GM10248 (cell line): ENCODE data around the gene IRF2BP1.
"Not testable (repeated sequence)": the region's sequence is repeated elsewhere in the genome, so short reads cannot be mapped to it uniquely, and the experiment has no call there.

ENCODE experiments used
- CTCF ChIA-PET: fragments of 300-600 bp; sonication (Branson Sonifier 250); formaldehyde crosslinking; extraction: SDS; loops from one replicate; lab custom pipeline; 2021; ENCODE audit warnings: antibody characterized with exemption; lab: Yijun Ruan, JAX
- POLR2A ChIA-PET: fragments of 350-650 bp; sonication (Branson Sonifier 250); formaldehyde crosslinking; extraction: SDS; loops from one replicate; lab custom pipeline; 2020; ENCODE audit warnings: antibody characterized with exemption; lab: Yijun Ruan, JAX
- DNase-seq: peaks from one replicate; pipeline ENCODE4 v3.0.0; 2012; ENCODE audit errors: extremely low spot score
- TF ChIP-seq, protein P1 (sequence below): IDR thresholded peaks from 2 replicates; pipeline ENCODE4 v1.5.1; 2012; ENCODE audit warnings: mild to moderate bottlenecking, low read depth; ENCODE audit errors: extremely low read depth, missing control alignments, control extremely low read depth

IRF2BP1 gene

DNA sequence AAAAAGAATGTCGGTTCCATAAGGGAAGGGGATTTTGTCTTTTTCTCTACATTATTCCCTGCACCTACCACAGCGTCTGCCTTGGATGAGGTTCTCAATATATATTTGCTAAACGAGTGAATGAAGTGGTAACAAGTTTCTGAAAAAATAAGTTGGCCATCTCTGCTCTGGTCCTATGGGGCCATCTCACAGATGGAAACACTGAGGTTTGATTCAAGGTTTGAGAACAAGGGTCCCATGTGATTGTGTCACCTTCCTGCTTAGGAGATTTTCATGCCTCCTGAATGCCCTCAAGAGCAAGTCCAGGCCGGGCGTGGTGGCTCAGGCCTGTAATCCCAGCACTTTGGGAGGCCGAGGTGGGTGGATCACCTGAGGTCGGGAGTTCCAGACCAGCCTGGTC, 13.3 kb upstream of the IRF2BP1 start:
- CTCF ChIA-PET, result no interaction called here
- DNase-seq, result no peak
- TF ChIP-seq, protein P1, sequence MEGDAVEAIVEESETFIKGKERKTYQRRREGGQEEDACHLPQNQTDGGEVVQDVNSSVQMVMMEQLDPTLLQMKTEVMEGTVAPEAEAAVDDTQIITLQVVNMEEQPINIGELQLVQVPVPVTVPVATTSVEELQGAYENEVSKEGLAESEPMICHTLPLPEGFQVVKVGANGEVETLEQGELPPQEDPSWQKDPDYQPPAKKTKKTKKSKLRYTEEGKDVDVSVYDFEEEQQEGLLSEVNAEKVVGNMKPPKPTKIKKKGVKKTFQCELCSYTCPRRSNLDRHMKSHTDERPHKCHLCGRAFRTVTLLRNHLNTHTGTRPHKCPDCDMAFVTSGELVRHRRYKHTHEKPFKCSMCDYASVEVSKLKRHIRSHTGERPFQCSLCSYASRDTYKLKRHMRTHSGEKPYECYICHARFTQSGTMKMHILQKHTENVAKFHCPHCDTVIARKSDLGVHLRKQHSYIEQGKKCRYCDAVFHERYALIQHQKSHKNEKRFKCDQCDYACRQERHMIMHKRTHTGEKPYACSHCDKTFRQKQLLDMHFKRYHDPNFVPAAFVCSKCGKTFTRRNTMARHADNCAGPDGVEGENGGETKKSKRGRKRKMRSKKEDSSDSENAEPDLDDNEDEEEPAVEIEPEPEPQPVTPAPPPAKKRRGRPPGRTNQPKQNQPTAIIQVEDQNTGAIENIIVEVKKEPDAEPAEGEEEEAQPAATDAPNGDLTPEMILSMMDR, result no peak
- POLR2A ChIA-PET, result no interaction called here

- no peak for DNase-seq
- TF ChIP-seq, protein P1, result no peak
- CTCF ChIA-PET, result no interaction called here
- POLR2A ChIA-PET, result no interaction called here
Measured at GRCh38 chr19:45897261-45897812, 11.4 kb upstream of the IRF2BP1 start.

- POLR2A ChIA-PET, result not testable (repeated sequence)
- CTCF ChIA-PET, result interaction anchor here (2.1 kb wide), 1 partner anchor 79 kb away, joined by 7 read pairs; no protein-coding TSS in a partner anchor
Measured at GRCh38 chr19:45895983-45896599, 10.2 kb upstream of the IRF2BP1 start.

DNA sequence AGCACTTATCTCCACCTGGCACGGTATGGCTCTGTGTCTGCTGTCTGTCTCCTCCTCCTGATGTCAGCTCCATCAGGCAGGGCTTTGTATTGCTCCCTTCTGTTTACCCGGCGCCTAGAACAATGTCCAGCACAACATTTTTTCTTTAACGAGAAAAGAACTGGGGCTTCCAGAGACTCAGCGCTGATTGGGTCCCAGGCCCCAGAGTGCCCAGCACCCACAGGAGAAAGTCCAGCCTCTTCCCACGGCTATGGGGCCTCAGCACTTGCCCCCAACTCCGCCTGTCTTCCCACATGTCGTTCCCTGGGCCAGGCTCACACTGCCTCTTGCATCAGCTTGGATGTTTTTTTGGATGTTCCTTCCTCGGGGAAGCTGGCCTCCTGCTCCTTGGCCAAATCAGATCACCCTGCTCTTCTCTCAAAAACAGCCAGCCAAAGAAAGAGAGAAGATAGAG, 9.6 kb upstream of the IRF2BP1 start:
- TF ChIP-seq, protein P1, result no peak
- ChIA-PET POLR2A (no interaction called here), CTCF (interaction anchor here (2.1 kb wide), 1 partner anchor 79 kb away, joined by 7 read pairs; no protein-coding TSS in a partner anchor)
- no peak for DNase-seq

More at GRCh38 chr19:45895983-45896599, 10.2 kb upstream of the IRF2BP1 start:
- DNase-seq, result not testable (repeated sequence)

- TF ChIP-seq, protein P1, result no peak
- ChIA-PET CTCF (no interaction called here), POLR2A (no interaction called here)
- DNase-seq, result no peak
Measured at GRCh38 chr19:45890877-45891276, 4.9 kb upstream of the IRF2BP1 start.

- no peak for DNase-seq
- CTCF ChIA-PET, result interaction anchor here (1.2 kb wide), 1 partner anchor 13 kb away, joined by 3 read pairs; the partner anchor contains the start of gene MYPOP
- TF ChIP-seq, protein P1, result no peak
- POLR2A ChIA-PET, result no interaction called here
Measured at GRCh38 chr19:45889210-45889885, 3.4 kb upstream of the IRF2BP1 start.
